ENCODE results near the gene ISYNA1.

DNA sequence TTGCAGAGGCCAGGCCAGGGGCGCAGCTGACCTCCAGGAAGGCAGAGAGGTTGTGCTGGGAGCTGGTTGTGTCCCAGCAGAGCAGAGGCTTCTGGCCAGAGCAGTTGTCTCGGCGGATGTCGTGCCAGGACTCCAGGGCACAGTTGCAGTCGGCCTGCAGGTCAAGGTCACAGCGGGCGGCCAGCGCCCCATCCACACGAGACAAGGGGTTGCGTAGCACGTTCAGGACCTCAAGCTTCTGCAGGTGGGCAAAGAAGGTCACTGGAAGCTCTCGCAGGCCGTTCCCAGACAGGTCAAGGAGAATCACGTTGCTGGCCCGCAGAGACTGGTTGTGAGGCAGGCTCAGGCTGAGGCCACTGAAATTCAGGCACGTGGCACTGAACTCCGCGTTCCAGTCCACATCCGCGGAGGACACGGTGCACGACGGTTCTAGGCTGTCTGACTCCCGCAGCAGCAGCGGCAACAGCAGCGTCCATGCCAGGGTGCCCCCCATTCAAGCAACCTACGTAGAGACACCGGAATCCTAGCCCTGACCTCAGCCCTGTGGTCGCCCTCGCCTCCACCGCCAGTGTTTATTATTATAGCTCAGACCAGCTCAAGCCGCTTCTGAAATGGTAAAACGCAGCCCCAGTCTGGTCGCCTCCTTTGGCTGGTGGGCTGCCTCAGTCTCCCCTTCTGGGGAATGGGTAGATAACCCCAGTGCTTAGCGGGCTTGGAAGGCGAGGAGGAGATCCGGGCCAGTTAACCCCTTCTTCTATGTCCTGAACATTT is 41.3 kb downstream of the ISYNA1 start:
- TF ChIP-seq POLR2A (IDR thresholded peaks at IDR 0.05; ENCODE audit: low read depth, low read length) (no peak), TAF1 (IDR thresholded peaks at IDR 0.05; ENCODE audit: borderline replicate concordance, low read depth, low read length) (no peak), POLR2AphosphoS5 (IDR thresholded peaks at IDR 0.05; ENCODE audit: low read depth, low read length) (no peak)

Data from GM12892 (cell line).